HepG2 (cell line): Measurements from ENCODE around the gene GSC2. TPM values are rescaled to one million over a fixed set of nuclear protein-coding genes. Genes with fewer than 3 reads are reported as not detected.

Experiments
- ATAC-seq: fragments of 200-7000 bp; cut with Tn5 transposase; 3 replicates; pipeline ENCODE4 v1.9.1; 2020; ENCODE audit warnings: mild to moderate bottlenecking, moderate library complexity
- BruUV-seq: library from RNA; stranded (reverse); fragments of 400-500 nt; replicated peaks from 2 replicates; lab custom pipeline; 2021; lab: Mats Ljungman, UMichigan
- CTCF ChIA-PET: fragments of 300-600 bp; formaldehyde crosslinking; extraction: SDS; loops from one replicate; lab custom pipeline; 2021; ENCODE audit warnings: low total read pairs, inconsistent platforms, low intra/inter-chr PET ratio; lab: Yijun Ruan, JAX
- POLR2A ChIA-PET: fragments of 350-600 bp; sonication (Branson Sonifier 250); formaldehyde crosslinking; loops from one replicate; lab custom pipeline; 2020; ENCODE audit warnings: antibody characterized with exemption, inconsistent platforms; lab: Yijun Ruan, JAX
- DNase-seq: peaks from one replicate; pipeline ENCODE4 v3.0.0-alpha.2; 2015; ENCODE audit warnings: low spot score
- FAIRE-seq: peaks from 3 replicates; lab custom pipeline; 2011; peaks lifted over from hg19 to GRCh38; lab: Jason Lieb, UNC
- H2AFZ ChIP-seq: one replicate; pipeline ENCODE4 v1.6.1; 2011; ENCODE audit warnings: low read length, inconsistent platforms
- H3K27ac ChIP-seq: fragments of 300-600 bp; 3 replicates; pipeline ENCODE4 v1.8.0; 2011; ENCODE audit warnings: mixed run types, mild to moderate bottlenecking, mixed read lengths, low read length, inconsistent platforms; ENCODE audit not compliant: insufficient read depth; ENCODE audit errors: extremely low read length
- H3K27me3 ChIP-seq, 2 experiments: fragments of 200-600 bp in 1 of 2; 2 replicates in 1 of 2; 3 replicates in 1 of 2; pipeline versions ENCODE4 v1.6.0 to v1.8.0; 2011; ENCODE audit warnings: low read length in 2 of 2, mild to moderate bottlenecking in 2 of 2, moderate library complexity in 2 of 2, inconsistent platforms in 1 of 2; ENCODE audit not compliant: insufficient read depth in 2 of 2, control insufficient read depth in 1 of 2
- H3K36me3 ChIP-seq, 2 experiments: fragments of 200-600 bp in 1 of 2; replicated peaks in 1 of 2; 2 replicates in 1 of 2; 3 replicates in 1 of 2; pipeline versions ENCODE4 v1.5.1 to v1.8.0; 2011; ENCODE audit warnings: low read length in 2 of 2, inconsistent platforms in 1 of 2; ENCODE audit not compliant: insufficient read depth in 2 of 2, control insufficient read depth in 1 of 2
- H3K4me1 ChIP-seq: 2 replicates; pipeline ENCODE4 v1.5.1; 2012; ENCODE audit warnings: low read length, inconsistent platforms; ENCODE audit not compliant: insufficient read depth
- H3K4me2 ChIP-seq: 2 replicates; pipeline ENCODE4 v1.6.0; 2011; ENCODE audit warnings: low read depth, low read length, inconsistent platforms
- H3K4me3 ChIP-seq, 3 experiments: fragments of 200-600 bp in 1 of 3; sonication (generic), shearing (Covaris generic) in 1 of 3; replicated peaks in 1 of 3; 2 replicates each; pipeline ENCODE4 v1.5.1; 2011 to 2016; ENCODE audit warnings: low read length in 3 of 3, inconsistent platforms in 2 of 3, low read depth in 2 of 3, mild to moderate bottlenecking in 2 of 3, control low read depth in 1 of 3, mixed read lengths in 1 of 3; ENCODE audit not compliant: insufficient read depth in 1 of 3
- H3K79me2 ChIP-seq: one replicate; pipeline ENCODE4 v1.6.1; 2011; ENCODE audit warnings: low read length, inconsistent platforms; ENCODE audit not compliant: insufficient read depth
- H3K9ac ChIP-seq: 2 replicates; pipeline ENCODE4 v1.6.0; 2011; ENCODE audit warnings: mild to moderate bottlenecking, low read depth, low read length, inconsistent platforms; ENCODE audit not compliant: insufficient read depth
- H3K9me3 ChIP-seq: 2 replicates; pipeline ENCODE4 v1.5.1; 2012; ENCODE audit warnings: mild to moderate bottlenecking, low read length
- H4K20me1 ChIP-seq: 2 replicates; pipeline ENCODE4 v1.6.0; 2011; ENCODE audit warnings: inconsistent platforms, mild to moderate bottlenecking, low read length, moderate library complexity; ENCODE audit not compliant: insufficient read depth
- AGO1 ChIP-seq: fragments of 200-400 bp; formaldehyde crosslinking; IDR thresholded peaks from 2 replicates; pipeline ENCODE4 v1.6.1; 2017; ENCODE audit warnings: mild to moderate bottlenecking, low read depth, low read length, moderate library complexity; ENCODE audit not compliant: poor library complexity, severe bottlenecking
- GTF3A ChIP-seq: sonication (generic); formaldehyde crosslinking; conservative IDR thresholded peaks from 2 replicates; pipeline ENCODE4 v1.4.0; 2020; ENCODE audit warnings: mild to moderate bottlenecking, missing genetic modification reagents
- KIAA2018 ChIP-seq: sonication (generic); formaldehyde crosslinking; IDR thresholded peaks from 2 replicates; pipeline ENCODE4 v1.5.0; 2020; ENCODE audit warnings: mild to moderate bottlenecking, missing genetic modification reagents, borderline replicate concordance
- MYNN ChIP-seq: sonication (generic); formaldehyde crosslinking; IDR thresholded peaks from 2 replicates; pipeline ENCODE4 v1.4.0; 2020; ENCODE audit warnings: mild to moderate bottlenecking, low read depth, missing genetic modification reagents
- ONECUT2 ChIP-seq: sonication (generic); formaldehyde crosslinking; IDR thresholded peaks from 2 replicates; pipeline ENCODE4 v1.4.0; 2020; ENCODE audit warnings: missing genetic modification reagents
- POLR2A ChIP-seq, 2 experiments: IDR thresholded peaks; 2 replicates each; pipeline ENCODE4 v1.6.1; 2011; ENCODE audit warnings: low read depth in 2 of 2, low read length in 2 of 2, mild to moderate bottlenecking in 1 of 2, moderate library complexity in 1 of 2; ENCODE audit not compliant: insufficient read depth in 1 of 2
- STAG1 ChIP-seq: sonication (generic); formaldehyde crosslinking; IDR thresholded peaks from 2 replicates; pipeline ENCODE4 v1.4.0; 2020; ENCODE audit warnings: missing genetic modification reagents
- ZBTB46 ChIP-seq: sonication (generic); formaldehyde crosslinking; IDR thresholded peaks from 2 replicates; pipeline ENCODE4 v1.4.0; 2020; ENCODE audit warnings: mild to moderate bottlenecking, missing genetic modification reagents, borderline replicate concordance
- ZKSCAN5 ChIP-seq: sonication (generic); formaldehyde crosslinking; IDR thresholded peaks from 2 replicates; pipeline ENCODE4 v1.5.1; 2020; ENCODE audit warnings: mild to moderate bottlenecking, missing genetic modification reagents
- ZNF607 ChIP-seq: sonication (generic); formaldehyde crosslinking; IDR thresholded peaks from 2 replicates; pipeline ENCODE4 v1.5.1; 2020; ENCODE audit warnings: missing genetic modification reagents, mild to moderate bottlenecking, borderline replicate concordance
- ZNF678 ChIP-seq: sonication (generic); formaldehyde crosslinking; IDR thresholded peaks from 2 replicates; pipeline ENCODE4 v1.4.0; 2020; ENCODE audit warnings: mild to moderate bottlenecking, missing genetic modification reagents
- ZNF691 ChIP-seq: sonication (generic); formaldehyde crosslinking; IDR thresholded peaks from 2 replicates; pipeline ENCODE4 v1.4.0; 2020; ENCODE audit warnings: missing genetic modification reagents, low read depth, mild to moderate bottlenecking, borderline replicate concordance
- WGBS: methylation state at CpG from one replicate; pipeline ENCODE4 v1.1.6; 2017; ENCODE audit warnings: low lambda C conversion rate; 5-methylcytosine and 5-hydroxymethylcytosine counted together
- in situ Hi-C: cut with HindIII; loops from 2 replicates; pipeline ENCODE4 v1.10.0; 2017; ENCODE audit warnings: low pct_unique_long_range_greater_than_20kb; ENCODE audit not compliant: extremely low pct_ligation_motif_present
- intact Hi-C: fragments of 100-400 bp; cut with micrococcal nuclease; formaldehyde crosslinking; loops from one replicate; pipeline ENCODE4 v1.10.0; 2022; ENCODE audit not compliant: unreplicated experiment
- polyA plus RNA-seq, 8 experiments: library from polyadenylated mRNA; depleted of rRNA in 3 of 8; stranded (reverse) in 7 of 8; unstranded in 1 of 8; fragments of >200 nt; fragmentation: Illumina TruSeq in 4 of 8; extraction: Trizol in 4 of 8; gene quantifications; 2 replicates each; pipeline versions ENCODE4 v1.2.1 to v1.2.3, GENCODE V29; 2011 to 2016; ENCODE audit warnings: low read depth in 4 of 8, missing spikeins in 1 of 8, mixed read lengths in 1 of 8; ENCODE audit not compliant: insufficient read depth in 1 of 8
- total RNA-seq, 5 experiments: library from RNA; depleted of rRNA; stranded (reverse); fragments of >200 nt; fragmentation: Illumina TruSeq; extraction: Trizol; gene quantifications; 2 replicates each; pipeline ENCODE4 v1.2.3, GENCODE V29; 2016; ENCODE audit warnings: low read depth in 1 of 5

The GSC2 gene
- total and polyA plus RNA-seq, 2 of the 13 experiments (the other 11 are each of a cell fraction or from before 2014, with no cell fraction given): not detected

GRCh38 chr22:19119949-19120348 is 30.1 kb downstream of the GSC2 start (continued):
- TF ChIP-seq AGO1 (no peak), GTF3A (no peak), ONECUT2 (CRISPR knock-in tag) (no peak), ZKSCAN5 (no peak), STAG1 (CRISPR knock-in tag) (no peak), MYNN (CRISPR knock-in tag) (no peak), ZBTB46 (no peak), ZNF691 (CRISPR knock-in tag) (no peak), ZNF678 (CRISPR knock-in tag) (no peak)
- TF ChIP-seq, all 625 proteins: peak for 0

- Histone ChIP-seq H3K27me3 (no peaks in the 10 kb centered on the region; a peak in 2 of 5 replicates), H3K4me2 (no peak overlapping the region), H3K4me1 (peaks cover 60% of the 10 kb centered on the region), H2AFZ (no peak overlapping the region), H3K79me2 (peaks cover 78% of the 10 kb centered on the region), H3K9ac (no peak overlapping the region), H4K20me1 (peaks cover 62% of the 10 kb centered on the region), H3K4me3 (no peak overlapping the region), H3K27ac (no peak overlapping the region), H3K9me3 (no peaks in the 10 kb centered on the region), H3K36me3 (peaks cover 4 to 24% of the 10 kb centered on the region in 2 experiments; a peak in 4 of 5 replicates)
- BruUV-seq: no TSS peak
- ATAC-seq (no peak), FAIRE-seq (no peak), DNase-seq (no peak)
- CTCF ChIA-PET: no interaction called here
- intact Hi-C loops: no loop called here
- POLR2A ChIA-PET: interaction anchor here (1.3 kb wide), 1 partner anchor 56 kb away, joined by 3 read pairs; no protein-coding TSS in a partner anchor
- in situ Hi-C loops: no loop called here
- 84% methylated on average over 4 of the region's 4 CpGs for WGBS
- TF ChIP-seq ZNF607 (CRISPR knock-in tag) (no peak), POLR2A (IDR thresholded peaks at IDR 0.05; ENCODE audit: insufficient read depth in 1 of 2, low read depth in 2 of 2, low read length in 2 of 2) (peak in 1 of 2 experiments; percentile 14; a peak in 1 of 4 replicates), KIAA2018 (CRISPR knock-in tag) (no peak)
Observed at GRCh38 chr22:19118329-19118880, 31.7 kb downstream of the GSC2 start.
